Keratinocyte (primary cell): Measurements from ENCODE around the gene PTPRN2. TPM values are rescaled to one million over a fixed set of nuclear protein-coding genes. Genes with fewer than 3 reads are reported as not detected.

ENCODE experiments used
- DNase-seq: peaks from one replicate; pipeline ENCODE4 v3.0.0-alpha.2; 2011; ENCODE audit warnings: low read depth, missing footprints, low spot score
- FAIRE-seq: peaks from 2 replicates; lab custom pipeline; 2011; peaks lifted over from hg19 to GRCh38; lab: Jason Lieb, UNC
- H2AFZ ChIP-seq: 2 replicates; pipeline ENCODE4 v1.6.0; 2012; ENCODE audit warnings: low read length, control low read depth, inconsistent platforms; ENCODE audit not compliant: control insufficient read depth
- H3K27ac ChIP-seq: 2 replicates; pipeline ENCODE4 v1.5.1; 2011; ENCODE audit warnings: low read length; ENCODE audit not compliant: control insufficient read depth, insufficient read depth
- H3K27me3 ChIP-seq: 3 replicates; pipeline ENCODE4 v1.6.0; 2011; ENCODE audit warnings: low read length; ENCODE audit not compliant: control insufficient read depth, insufficient read depth; ENCODE audit errors: extremely low read depth
- H3K36me3 ChIP-seq, 2 experiments: 2 replicates in 1 of 2; 3 replicates in 1 of 2; pipeline ENCODE4 v1.5.1; 2011; ENCODE audit warnings: low read length in 2 of 2, mild to moderate bottlenecking in 1 of 2; ENCODE audit not compliant: control insufficient read depth in 2 of 2, insufficient read depth in 2 of 2; ENCODE audit errors: extremely low read depth in 1 of 2
- H3K4me1 ChIP-seq: 3 replicates; pipeline ENCODE4 v1.5.1; 2011; ENCODE audit warnings: low read length; ENCODE audit not compliant: control insufficient read depth, insufficient read depth; ENCODE audit errors: extremely low read depth
- H3K4me2 ChIP-seq: 3 replicates; pipeline ENCODE4 v1.6.0; 2011; ENCODE audit warnings: low read depth, low read length; ENCODE audit not compliant: control insufficient read depth, insufficient read depth; ENCODE audit errors: extremely low read depth
- H3K4me3 ChIP-seq, 3 experiments: fragments of 200-600 bp in 1 of 3; sonication (generic) in 1 of 3; 2 replicates in 2 of 3; 3 replicates in 1 of 3; pipeline ENCODE4 v1.5.1; 2011 to 2016; ENCODE audit warnings: low read length in 3 of 3, mild to moderate bottlenecking in 3 of 3, control low read depth in 2 of 3, inconsistent platforms in 1 of 3, low read depth in 1 of 3, mixed read lengths in 1 of 3, mixed run types in 1 of 3, moderate library complexity in 1 of 3; ENCODE audit not compliant: control insufficient read depth in 2 of 3, insufficient read depth in 2 of 3; ENCODE audit errors: extremely low read depth in 1 of 3
- H3K79me2 ChIP-seq: 2 replicates; pipeline ENCODE4 v1.6.0; 2012; ENCODE audit warnings: low read length; ENCODE audit not compliant: control insufficient read depth, insufficient read depth
- H3K9ac ChIP-seq: 3 replicates; pipeline ENCODE4 v1.6.0; 2011; ENCODE audit warnings: low read length; ENCODE audit not compliant: control insufficient read depth, insufficient read depth; ENCODE audit errors: extremely low read depth
- H3K9me1 ChIP-seq: 3 replicates; pipeline ENCODE4 v1.6.0; 2011; ENCODE audit warnings: low read length; ENCODE audit not compliant: control insufficient read depth, insufficient read depth; ENCODE audit errors: extremely low read depth
- H3K9me3 ChIP-seq: 2 replicates; pipeline ENCODE4 v1.5.1; 2012; ENCODE audit warnings: low read depth, low read length; ENCODE audit not compliant: control insufficient read depth
- H4K20me1 ChIP-seq: 3 replicates; pipeline ENCODE4 v1.6.0; 2011; ENCODE audit warnings: low read length; ENCODE audit not compliant: control insufficient read depth, insufficient read depth; ENCODE audit errors: extremely low read depth
- EZH2 ChIP-seq: IDR thresholded peaks from one replicate; pipeline ENCODE4 v1.6.1; 2012; ENCODE audit warnings: inconsistent platforms, mild to moderate bottlenecking, low read length, moderate library complexity
- dilution Hi-C: fragments of 300-500 bp; cut with MboI; formaldehyde crosslinking; loops from one replicate; pipeline ENCODE4 v1.7.0; 2020; ENCODE audit warnings: low sequenced_read_pairs; ENCODE audit not compliant: extremely low pct_ligation_motif_present
- polyA plus RNA-seq, 5 experiments: library from polyadenylated mRNA; depleted of rRNA in 3 of 5; stranded (reverse) in 3 of 5; stranded (forward) in 1 of 5; unstranded in 1 of 5; fragments of >200 nt; gene quantifications; 1 replicate in 1 of 5; 2 replicates in 3 of 5; 3 replicates in 1 of 5; pipeline versions ENCODE4 v1.2.1 to v1.2.3, GENCODE V29; 2011 to 2012; ENCODE audit warnings: missing spikeins in 2 of 5, low read depth in 1 of 5, low replicate concordance in 1 of 5
- TF ChIP-seq, protein P1 (sequence below), 3 experiments: IDR thresholded peaks in 1 of 3; conservative IDR thresholded peaks in 1 of 3; optimal IDR thresholded peaks in 1 of 3; 2 replicates in 2 of 3; 3 replicates in 1 of 3; pipeline versions ENCODE3 to v1.5.1; 2011; ENCODE audit warnings: low read length in 3 of 3, mild to moderate bottlenecking in 3 of 3, moderate library complexity in 2 of 3, control low read depth in 1 of 3, inconsistent platforms in 1 of 3; ENCODE audit not compliant: insufficient read depth in 2 of 3; ENCODE audit errors: extremely low read depth in 1 of 3

Gene PTPRN2
- polyA plus RNA-seq, 1 donor (not counting 4 experiments of a cell fraction or from before 2014, with no cell fraction given), result not detected

DNA sequence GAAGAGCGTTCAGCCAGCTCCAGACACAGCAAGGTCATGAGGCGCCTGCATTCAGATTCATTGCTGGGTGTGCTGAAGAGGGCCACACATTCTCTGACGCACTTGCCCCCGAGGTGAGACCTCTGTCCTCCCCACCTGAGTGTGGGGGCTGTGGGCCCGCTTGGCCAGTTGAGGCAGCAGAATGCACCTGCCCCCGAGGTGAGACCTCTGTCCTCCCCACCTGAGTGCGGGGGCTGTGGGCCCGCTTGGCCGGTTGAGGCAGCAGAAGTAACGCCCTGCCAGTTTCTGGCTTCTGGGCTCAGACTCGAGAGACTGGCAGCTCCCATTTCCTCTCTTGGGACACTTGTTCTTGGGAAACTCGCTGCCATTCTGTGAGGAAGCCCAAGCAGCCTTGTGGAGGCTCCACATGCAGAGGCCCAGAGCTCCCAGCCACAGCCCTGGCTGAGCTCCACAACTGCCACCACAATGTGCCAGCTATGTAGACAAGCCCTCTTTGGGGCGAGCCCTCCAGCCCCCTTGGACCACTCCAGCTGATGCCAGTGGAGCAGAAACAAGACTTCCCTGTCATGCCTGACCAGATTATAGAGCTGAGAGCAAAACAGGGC lies 816.8 kb downstream of the PTPRN2 start:
- FAIRE-seq, result no peak
- no peak overlapping the region for H3K27ac ChIP-seq
- no peaks in the 10 kb centered on the region for H3K9me1 ChIP-seq
- no peaks in the 10 kb centered on the region for H3K4me1 ChIP-seq
- no peaks in the 10 kb centered on the region for H4K20me1 ChIP-seq
- dilution Hi-C loops, result no loop called here
- H3K9ac ChIP-seq, result no peak overlapping the region
- H3K4me2 ChIP-seq, result no peak overlapping the region
- TF ChIP-seq, protein P1, sequence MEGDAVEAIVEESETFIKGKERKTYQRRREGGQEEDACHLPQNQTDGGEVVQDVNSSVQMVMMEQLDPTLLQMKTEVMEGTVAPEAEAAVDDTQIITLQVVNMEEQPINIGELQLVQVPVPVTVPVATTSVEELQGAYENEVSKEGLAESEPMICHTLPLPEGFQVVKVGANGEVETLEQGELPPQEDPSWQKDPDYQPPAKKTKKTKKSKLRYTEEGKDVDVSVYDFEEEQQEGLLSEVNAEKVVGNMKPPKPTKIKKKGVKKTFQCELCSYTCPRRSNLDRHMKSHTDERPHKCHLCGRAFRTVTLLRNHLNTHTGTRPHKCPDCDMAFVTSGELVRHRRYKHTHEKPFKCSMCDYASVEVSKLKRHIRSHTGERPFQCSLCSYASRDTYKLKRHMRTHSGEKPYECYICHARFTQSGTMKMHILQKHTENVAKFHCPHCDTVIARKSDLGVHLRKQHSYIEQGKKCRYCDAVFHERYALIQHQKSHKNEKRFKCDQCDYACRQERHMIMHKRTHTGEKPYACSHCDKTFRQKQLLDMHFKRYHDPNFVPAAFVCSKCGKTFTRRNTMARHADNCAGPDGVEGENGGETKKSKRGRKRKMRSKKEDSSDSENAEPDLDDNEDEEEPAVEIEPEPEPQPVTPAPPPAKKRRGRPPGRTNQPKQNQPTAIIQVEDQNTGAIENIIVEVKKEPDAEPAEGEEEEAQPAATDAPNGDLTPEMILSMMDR (optimal IDR thresholded peaks at IDR 0.05 in 1 of 3, IDR thresholded peaks at IDR 0.05 in 1 of 3, conservative IDR thresholded peaks at IDR 0.05 in 1 of 3; ENCODE audit: extremely low read depth in 1 of 3, insufficient read depth in 2 of 3, low read length in 3 of 3), result no peak
- no peak for TF ChIP-seq EZH2
- H2AFZ ChIP-seq, result no peak overlapping the region
- H3K4me3 ChIP-seq, result no peak overlapping the region
- H3K9me3 ChIP-seq, result peaks cover 32% of the 10 kb centered on the region
- H3K79me2 ChIP-seq, result no peaks in the 10 kb centered on the region
- no peak for DNase-seq
- no peaks in the 10 kb centered on the region for H3K36me3 ChIP-seq
- no peaks in the 10 kb centered on the region for H3K27me3 ChIP-seq

- Histone ChIP-seq H3K4me3 (no peak overlapping the region), H3K9me1 (no peaks in the 10 kb centered on the region), H3K79me2 (no peaks in the 10 kb centered on the region), H3K9me3 (peaks cover 32% of the 10 kb centered on the region), H3K4me1 (no peaks in the 10 kb centered on the region), H3K36me3 (no peaks in the 10 kb centered on the region), H3K27ac (no peak overlapping the region), H4K20me1 (no peaks in the 10 kb centered on the region), H2AFZ (no peak overlapping the region), H3K9ac (no peak overlapping the region), H3K4me2 (no peak overlapping the region), H3K27me3 (no peaks in the 10 kb centered on the region)
- no peak for FAIRE-seq
- dilution Hi-C loops, result no loop called here
- no peak for DNase-seq
- TF ChIP-seq EZH2, result no peak
- TF ChIP-seq, protein P1 (optimal IDR thresholded peaks at IDR 0.05 in 1 of 3, IDR thresholded peaks at IDR 0.05 in 1 of 3, conservative IDR thresholded peaks at IDR 0.05 in 1 of 3; ENCODE audit: extremely low read depth in 1 of 3, insufficient read depth in 2 of 3, low read length in 3 of 3), result no peak
These were observed 818.0 kb downstream of the PTPRN2 start for GRCh38 chr7:157769526-157770215.
